Heart left ventricle (tissue), 13 donors: ENCODE results near the gene PARD3B.

ENCODE experiments used
- POLR2A ChIP-seq, 2 donors: fragments of 450-650 bp; IDR thresholded peaks; one replicate each; pipeline ENCODE4 v1.6.1; 2017; ENCODE audit warnings: antibody characterized with exemption in 2 of 2, mild to moderate bottlenecking in 2 of 2, moderate library complexity in 2 of 2
- TF ChIP-seq, protein P1 (sequence below), 12 donors: fragments of 200-600 bp; sonication (generic) in 4 of 12; IDR thresholded peaks; one replicate each; pipeline versions ENCODE4 v1.5.0 to v1.8.0; 2018 to 2022; ENCODE audit warnings: antibody characterized with exemption in 12 of 12, mild to moderate bottlenecking in 5 of 12
- donor health status: ischemic (EF 13 %, LVEDD 7.1; RV severe dilation, severe dysfunction).
- donor health status: DM: no; HTN: yes; CAD: no.
- donor health status: DM: no; HTN: no; CAD: no.
- donor health status: ischemic (EF 25% LVEDD 6.9; RV normal size, moderate dysfunction).
- donor health status: ischemic (EF 25% LVEDD 5.7; RV mildly dilated, moderate dysfunction).
- donor health status: ischemic (EF 35%, LVEDD 5.7; RV mildly dilated, moderate dysfunction).
- donor health status: nonischemic (EF 11% LVEDD 7.7; RV severe dilation, severe dysfunction).
- donor health status: DM: yes; HTN: yes; CAD: no.
- donor health status: PGD.
- donor health status: ischemic (EF 29% LVEDD 5.4; RV normal size, mild dysfunction).
- donor health status: nonischemic (EF 23%, LVEDD 6.1; RV moderate dilation, normal function).

DNA sequence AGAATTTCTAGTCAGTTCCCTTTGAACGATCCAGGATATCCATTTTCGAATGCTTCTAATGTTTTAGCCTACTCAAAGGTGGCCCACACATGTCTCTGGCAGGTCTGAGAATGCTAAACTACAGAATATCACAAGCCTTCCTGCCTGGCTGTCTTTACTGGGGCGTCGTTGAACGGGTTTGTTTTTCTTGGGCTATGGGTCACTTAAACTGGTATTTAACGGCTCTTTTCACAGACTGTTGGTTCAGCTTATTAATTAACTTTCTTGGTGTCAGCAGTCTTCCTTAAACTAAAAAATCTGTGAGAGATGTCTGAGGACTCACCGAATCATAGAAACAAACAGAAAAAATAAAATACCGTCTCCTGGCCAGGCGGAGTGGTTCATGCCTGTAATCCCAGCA lies 573.9 kb downstream of the PARD3B start:
- no peak for TF ChIP-seq POLR2A (IDR thresholded peaks at IDR 0.05)
- TF ChIP-seq, protein P1, sequence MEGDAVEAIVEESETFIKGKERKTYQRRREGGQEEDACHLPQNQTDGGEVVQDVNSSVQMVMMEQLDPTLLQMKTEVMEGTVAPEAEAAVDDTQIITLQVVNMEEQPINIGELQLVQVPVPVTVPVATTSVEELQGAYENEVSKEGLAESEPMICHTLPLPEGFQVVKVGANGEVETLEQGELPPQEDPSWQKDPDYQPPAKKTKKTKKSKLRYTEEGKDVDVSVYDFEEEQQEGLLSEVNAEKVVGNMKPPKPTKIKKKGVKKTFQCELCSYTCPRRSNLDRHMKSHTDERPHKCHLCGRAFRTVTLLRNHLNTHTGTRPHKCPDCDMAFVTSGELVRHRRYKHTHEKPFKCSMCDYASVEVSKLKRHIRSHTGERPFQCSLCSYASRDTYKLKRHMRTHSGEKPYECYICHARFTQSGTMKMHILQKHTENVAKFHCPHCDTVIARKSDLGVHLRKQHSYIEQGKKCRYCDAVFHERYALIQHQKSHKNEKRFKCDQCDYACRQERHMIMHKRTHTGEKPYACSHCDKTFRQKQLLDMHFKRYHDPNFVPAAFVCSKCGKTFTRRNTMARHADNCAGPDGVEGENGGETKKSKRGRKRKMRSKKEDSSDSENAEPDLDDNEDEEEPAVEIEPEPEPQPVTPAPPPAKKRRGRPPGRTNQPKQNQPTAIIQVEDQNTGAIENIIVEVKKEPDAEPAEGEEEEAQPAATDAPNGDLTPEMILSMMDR (IDR thresholded peaks at IDR 0.05), result no peak
